Dendritic cell treated with granulocyte-macrophage colony-stimulating factor and Interleukin-4, amounts not matched to agents 40 ng/mL and 50 ng/mL, for 4 days (primary cell): ENCODE data around the gene FN3KRP.

Source experiments
- H3K27ac Mint-ChIP-seq: one replicate; pipeline ENCODE4 v1.8.0; 2022; ENCODE audit warnings: mild to moderate bottlenecking, mixed read lengths
- H3K27me3 Mint-ChIP-seq: one replicate; pipeline ENCODE4 v1.8.0; 2022; ENCODE audit warnings: mild to moderate bottlenecking, mixed read lengths
- H3K36me3 Mint-ChIP-seq: one replicate; pipeline ENCODE4 v1.8.0; 2022; ENCODE audit warnings: low read depth, mixed read lengths
- H3K4me1 Mint-ChIP-seq: one replicate; pipeline ENCODE4 v1.8.0; 2022; ENCODE audit warnings: low read depth, mixed read lengths
- H3K4me3 Mint-ChIP-seq: one replicate; pipeline ENCODE4 v1.8.0; 2022; ENCODE audit warnings: mild to moderate bottlenecking, moderate library complexity, mixed read lengths
- H3K9me3 Mint-ChIP-seq: one replicate; pipeline ENCODE4 v1.8.0; 2022; ENCODE audit warnings: mixed read lengths
- intact Hi-C: fragments of 100-400 bp; cut with micrococcal nuclease; formaldehyde crosslinking; loops from one replicate; pipeline ENCODE4 v1.15.0; 2022

Gene FN3KRP

GRCh38 chr17:82696259-82696658 is 20.2 kb upstream of the FN3KRP start:
- no peak overlapping the region for H3K27ac Mint-ChIP-seq
- H3K36me3 Mint-ChIP-seq = peaks cover 6% of the 10 kb centered on the region
- peaks cover 17% of the 10 kb centered on the region for H3K4me1 Mint-ChIP-seq
- intact Hi-C loops = no loop called here
- no peak overlapping the region for H3K4me3 Mint-ChIP-seq
- H3K27me3 Mint-ChIP-seq = peaks cover 41% of the 10 kb centered on the region
- H3K9me3 Mint-ChIP-seq = peaks cover 13% of the 10 kb centered on the region

DNA sequence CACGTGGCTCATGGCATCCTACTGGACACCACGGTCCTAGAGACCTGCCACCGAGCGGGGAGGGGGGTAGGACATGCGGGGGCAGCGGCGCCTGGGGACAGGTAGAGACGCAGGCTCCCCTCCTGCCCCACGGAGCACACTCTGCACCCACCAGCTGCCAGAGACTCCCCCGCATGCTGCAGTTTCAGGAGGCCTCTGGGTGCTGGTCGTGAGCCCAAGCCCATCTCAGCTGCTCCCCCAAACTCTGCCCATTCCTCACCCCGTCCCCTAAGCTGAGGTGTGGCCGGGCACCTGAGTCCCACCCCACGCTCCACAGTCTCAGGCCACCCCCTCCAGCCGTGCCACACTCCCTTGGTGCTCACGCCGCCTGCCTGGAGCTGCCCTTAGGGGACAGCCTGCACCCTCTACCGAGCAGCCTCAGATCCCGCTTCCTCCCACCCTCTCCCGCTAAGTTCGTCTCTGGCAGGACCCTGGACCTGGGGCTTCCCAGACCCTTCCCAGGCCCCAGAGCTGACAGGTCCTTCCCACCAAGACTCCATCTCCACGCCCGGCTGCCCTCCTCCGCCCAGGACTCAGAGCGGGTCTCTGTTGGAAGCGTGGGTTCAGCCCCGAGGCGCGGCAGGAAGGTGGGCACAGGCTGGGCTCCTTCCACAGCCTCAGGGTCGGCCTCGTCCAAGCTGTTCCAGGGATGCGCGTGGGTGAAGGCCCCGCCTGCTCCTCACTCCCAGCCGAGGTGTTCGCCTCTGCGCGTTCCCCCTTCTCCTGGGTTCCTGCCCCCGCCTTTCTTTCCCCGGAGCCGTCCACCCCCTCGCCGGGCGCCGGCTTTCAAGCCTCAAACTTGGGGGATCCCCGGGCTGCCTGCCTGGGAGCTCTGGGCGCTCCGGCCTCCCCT is 19.3 kb upstream of the FN3KRP start:
- Mint-ChIP-seq H3K9me3 (peaks cover 13% of the 10 kb centered on the region), H3K4me1 (peaks cover 17% of the 10 kb centered on the region), H3K4me3 (peak overlapping the region; percentile 78), H3K27ac (no peak overlapping the region), H3K27me3 (peaks cover 41% of the 10 kb centered on the region), H3K36me3 (no peaks in the 10 kb centered on the region)
- intact Hi-C loops = no loop called here

DNA sequence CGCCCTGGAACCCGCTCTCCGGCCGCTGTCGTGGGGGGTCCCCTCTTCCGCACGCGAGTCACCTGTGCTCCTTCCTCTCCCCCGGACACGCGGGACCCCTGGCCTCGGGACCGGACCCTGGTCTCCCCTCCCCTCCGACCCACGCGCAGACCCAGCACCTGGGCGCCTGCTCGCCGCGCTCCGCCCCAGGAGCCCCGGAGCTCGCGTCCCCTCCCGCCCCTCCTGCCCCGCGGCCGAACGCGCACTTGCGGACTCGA is 18.8 kb upstream of the FN3KRP start:
- no peaks in the 10 kb centered on the region for H3K36me3 Mint-ChIP-seq
- H3K27ac Mint-ChIP-seq = no peak overlapping the region
- peaks cover 41% of the 10 kb centered on the region for H3K27me3 Mint-ChIP-seq
- peak overlapping the region; percentile 78 for H3K4me3 Mint-ChIP-seq
- intact Hi-C loops = no loop called here
- H3K4me1 Mint-ChIP-seq = peaks cover 17% of the 10 kb centered on the region
- peaks cover 13% of the 10 kb centered on the region for H3K9me3 Mint-ChIP-seq

DNA sequence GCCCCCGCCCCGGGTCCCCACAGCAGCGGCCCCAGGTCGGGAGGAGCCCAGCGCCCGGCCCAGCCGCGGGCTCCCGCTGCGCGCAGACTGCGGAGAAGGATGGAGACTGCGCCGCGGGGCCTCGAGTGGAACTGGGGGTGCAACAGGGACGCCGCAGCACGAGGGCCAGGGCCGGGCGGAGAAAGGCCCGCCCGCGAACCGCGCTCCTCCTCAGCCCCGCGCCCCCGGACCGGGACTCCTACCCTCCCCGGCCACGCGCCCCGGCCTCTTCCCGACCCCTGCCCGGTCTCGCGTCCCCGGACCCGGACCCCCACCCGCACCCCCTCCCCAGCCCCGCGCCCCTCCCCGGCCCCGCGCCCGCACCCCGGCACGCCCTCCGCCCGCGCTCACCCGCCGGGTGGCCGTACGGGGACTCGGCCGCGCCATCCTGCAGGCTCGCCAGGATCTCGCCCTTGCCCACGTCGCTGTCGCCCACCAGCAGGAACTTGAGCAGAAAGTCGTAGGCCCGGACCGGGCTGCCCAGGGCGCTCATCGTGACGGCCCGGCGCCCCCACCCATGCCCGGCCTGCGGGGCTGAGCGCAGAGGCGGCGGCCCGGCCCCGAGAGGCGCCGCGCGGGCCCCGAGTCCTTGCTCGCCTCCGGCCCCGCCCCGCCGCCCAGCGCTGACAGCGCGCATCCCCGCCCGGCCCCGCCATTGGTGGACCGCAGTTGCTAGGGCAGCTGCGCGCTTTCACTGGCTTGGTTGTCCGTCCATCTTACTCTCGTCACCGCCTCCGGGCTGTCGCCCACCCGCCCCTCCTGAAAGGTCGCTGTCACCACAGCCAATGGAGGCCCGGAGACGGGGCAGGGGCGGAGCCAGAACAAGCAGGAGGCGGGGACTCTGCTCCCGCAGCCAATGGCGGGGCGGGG is 18.2 kb upstream of the FN3KRP start, which contains the start of gene RAB40B:
TSS of gene RAB40B (minus strand) at position 634 of the 909 bp plus-strand sequence. CDS start at position 532, 102 bp downstream.
- Mint-ChIP-seq H3K9me3 (peaks cover 13% of the 10 kb centered on the region), H3K27ac (peak within 1 kb of the TSS; percentile 39), H3K27me3 (peaks cover 41% of the 10 kb centered on the region), H3K36me3 (no peaks in the 10 kb centered on the region), H3K4me3 (peak within 1 kb of the TSS; percentile 78), H3K4me1 (peaks cover 17% of the 10 kb centered on the region)
- intact Hi-C loops = no loop called here

GRCh38 chr17:82698974-82699442 is 17.5 kb upstream of the FN3KRP start:
- Mint-ChIP-seq H3K4me1 (peaks cover 17% of the 10 kb centered on the region), H3K9me3 (peaks cover 13% of the 10 kb centered on the region), H3K36me3 (no peaks in the 10 kb centered on the region), H3K27ac (peak overlapping the region; percentile 39), H3K27me3 (peaks cover 43% of the 10 kb centered on the region), H3K4me3 (peak overlapping the region; percentile 78)
- intact Hi-C loops = no loop called here

DNA sequence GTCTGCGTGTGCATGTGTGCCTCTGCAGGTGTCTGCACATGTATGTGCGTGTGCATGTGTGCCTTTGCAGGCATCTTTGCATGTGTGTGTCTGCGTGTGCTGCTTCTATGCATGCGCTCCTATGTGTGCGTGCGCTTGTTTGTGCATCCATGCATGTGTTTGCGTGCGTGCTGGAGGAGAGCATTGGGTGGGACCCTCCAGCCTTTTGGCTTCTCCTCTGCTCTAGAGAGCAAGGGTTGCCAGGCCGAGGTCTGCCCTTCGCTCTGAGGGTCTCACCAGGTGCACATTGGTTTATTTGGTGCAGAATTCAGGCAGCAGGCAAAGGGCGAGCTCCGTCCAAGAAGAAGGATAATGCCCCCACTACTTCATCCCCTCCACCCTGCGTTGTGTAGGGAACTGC is 17.0 kb upstream of the FN3KRP start:
- intact Hi-C loops = no loop called here
- Mint-ChIP-seq H3K36me3 (no peaks in the 10 kb centered on the region), H3K4me1 (peaks cover 17% of the 10 kb centered on the region), H3K4me3 (peak overlapping the region; percentile 78), H3K9me3 (peaks cover 8% of the 10 kb centered on the region), H3K27me3 (peaks cover 41% of the 10 kb centered on the region), H3K27ac (peak overlapping the region; percentile 39)

- no peak overlapping the region for H3K27ac Mint-ChIP-seq
- intact Hi-C loops = no loop called here
Observed at GRCh38 chr17:82702231-82702927, 14.1 kb upstream of the FN3KRP start.

GRCh38 chr17:82703036-82703745 is 13.3 kb upstream of the FN3KRP start:
- H3K27me3 Mint-ChIP-seq = peaks cover 13% of the 10 kb centered on the region
- intact Hi-C loops = no loop called here
- no peaks in the 10 kb centered on the region for H3K9me3 Mint-ChIP-seq
- H3K36me3 Mint-ChIP-seq = no peaks in the 10 kb centered on the region
- peaks cover 18% of the 10 kb centered on the region for H3K4me1 Mint-ChIP-seq
- no peak overlapping the region for H3K4me3 Mint-ChIP-seq
- H3K27ac Mint-ChIP-seq = no peak overlapping the region

More at GRCh38 chr17:82702231-82702927, 14.1 kb upstream of the FN3KRP start:
- Mint-ChIP-seq H3K27me3 (peaks cover 20% of the 10 kb centered on the region), H3K9me3 (no peaks in the 10 kb centered on the region), H3K4me3 (no peak overlapping the region), H3K36me3 (no peaks in the 10 kb centered on the region), H3K4me1 (peaks cover 13% of the 10 kb centered on the region)

DNA sequence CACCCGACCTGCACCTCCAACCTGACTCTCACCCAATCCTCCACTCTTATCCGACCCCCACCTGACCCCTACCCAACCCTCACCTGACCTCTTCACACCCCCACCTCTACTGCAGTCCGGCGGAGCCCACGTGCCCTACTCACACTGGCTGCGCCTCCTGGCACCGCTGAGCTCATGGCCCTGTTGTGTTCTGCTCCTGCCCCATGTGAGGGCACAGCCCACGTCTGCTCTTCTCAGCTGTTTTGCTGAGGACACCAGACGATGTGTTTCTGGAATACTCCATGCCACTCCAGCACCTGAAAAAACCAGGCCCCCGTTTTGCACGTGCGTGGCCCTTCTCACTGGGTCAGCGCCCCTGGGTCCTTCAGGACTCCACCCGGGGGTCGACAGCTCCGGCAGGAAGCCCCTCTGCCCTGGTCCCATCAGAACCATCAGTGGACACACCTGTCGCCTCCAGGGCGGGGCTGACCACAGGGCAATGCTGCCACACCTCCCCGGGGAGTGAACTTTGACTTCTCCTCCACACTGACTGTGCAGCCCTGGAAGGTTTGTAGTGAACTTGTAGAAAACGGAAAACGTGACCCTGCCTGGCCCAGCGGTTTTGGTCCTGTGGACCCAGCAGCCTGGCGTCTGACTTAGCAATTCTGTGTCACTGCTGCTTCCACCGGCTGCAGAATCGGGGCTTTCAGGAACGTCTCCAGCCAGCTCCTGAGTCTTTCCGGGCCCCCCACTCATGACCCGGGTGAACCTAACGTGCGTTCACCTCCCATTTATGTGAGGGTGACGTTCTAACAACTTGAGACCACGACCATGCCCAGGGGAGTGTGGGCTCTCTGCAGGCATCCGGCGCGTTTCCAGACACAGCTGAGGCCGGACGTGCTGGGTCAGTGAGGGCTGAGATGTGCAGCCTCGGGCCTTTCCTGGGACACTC is 12.3 kb upstream of the FN3KRP start:
- intact Hi-C loops = no loop called here
- H3K9me3 Mint-ChIP-seq = no peaks in the 10 kb centered on the region
- H3K36me3 Mint-ChIP-seq = no peaks in the 10 kb centered on the region
- peaks cover 15% of the 10 kb centered on the region for H3K4me1 Mint-ChIP-seq
- H3K4me3 Mint-ChIP-seq = no peak overlapping the region
- H3K27ac Mint-ChIP-seq = peak overlapping the region; percentile 12
- H3K27me3 Mint-ChIP-seq = peaks cover 11% of the 10 kb centered on the region

- Mint-ChIP-seq H3K4me1 (peaks cover 9% of the 10 kb centered on the region), H3K4me3 (no peak overlapping the region), H3K27me3 (peaks cover 5% of the 10 kb centered on the region), H3K36me3 (no peaks in the 10 kb centered on the region), H3K9me3 (no peaks in the 10 kb centered on the region), H3K27ac (no peak overlapping the region)
- intact Hi-C loops = no loop called here
Observed at GRCh38 chr17:82704886-82705285, 11.6 kb upstream of the FN3KRP start.

DNA sequence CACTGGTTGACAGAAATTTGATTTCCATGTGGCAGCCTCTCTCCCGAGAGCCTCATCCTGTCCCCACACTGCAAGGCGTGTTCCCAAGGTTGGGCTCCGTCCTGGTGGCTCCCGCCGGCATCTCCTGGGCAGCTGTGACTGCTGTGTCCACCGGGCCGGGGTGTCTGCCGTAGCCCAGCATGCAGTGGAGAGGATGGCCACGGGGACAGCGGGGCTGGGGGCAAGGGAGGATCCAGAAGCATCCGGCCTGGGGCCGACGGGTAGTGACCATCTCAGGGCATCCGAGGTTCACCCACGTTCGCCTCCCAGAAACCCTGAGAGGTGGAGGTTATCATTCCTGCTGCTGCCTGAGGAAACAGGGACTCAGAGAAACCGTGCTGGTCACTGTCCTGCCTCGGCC is 10.8 kb upstream of the FN3KRP start:
- no peaks in the 10 kb centered on the region for H3K36me3 Mint-ChIP-seq
- H3K9me3 Mint-ChIP-seq = no peaks in the 10 kb centered on the region
- H3K4me1 Mint-ChIP-seq = peaks cover 9% of the 10 kb centered on the region
- H3K27ac Mint-ChIP-seq = no peak overlapping the region
- peaks cover 13% of the 10 kb centered on the region for H3K27me3 Mint-ChIP-seq
- no peak overlapping the region for H3K4me3 Mint-ChIP-seq
- intact Hi-C loops = no loop called here

DNA sequence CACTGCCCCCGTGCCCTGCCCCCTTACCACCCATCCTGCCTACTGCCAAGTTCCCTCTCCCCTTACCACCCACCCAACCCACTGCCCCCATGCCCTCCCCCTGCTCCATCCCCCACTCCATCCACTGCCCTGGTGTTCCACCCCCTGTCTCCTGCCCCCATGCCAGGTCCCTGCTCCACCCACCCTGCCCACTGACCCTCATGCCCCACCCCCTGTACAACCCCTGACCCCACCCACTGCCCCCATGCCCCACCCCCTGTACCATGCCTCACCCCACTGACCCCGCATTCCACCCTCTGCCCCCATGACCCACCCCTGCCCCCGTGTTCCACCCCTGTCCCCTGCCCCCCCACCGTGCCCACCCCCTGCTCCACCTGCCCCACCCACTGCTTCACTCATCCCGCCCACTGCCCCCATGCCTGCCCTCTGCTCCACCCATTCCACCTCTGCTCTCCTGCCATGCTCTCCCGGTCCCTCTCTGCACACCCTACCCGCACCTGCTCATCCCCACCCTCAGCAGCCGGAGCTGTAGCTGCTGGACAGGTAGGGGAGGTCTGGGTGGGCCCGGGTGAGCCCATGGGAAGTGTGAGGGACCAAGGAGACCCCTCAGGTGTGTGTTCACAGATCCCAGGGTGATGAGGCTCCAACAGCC is 7.4 kb upstream of the FN3KRP start:
- H3K27ac Mint-ChIP-seq = no peak overlapping the region
- no peaks in the 10 kb centered on the region for H3K36me3 Mint-ChIP-seq
- no peak overlapping the region for H3K4me3 Mint-ChIP-seq
- H3K9me3 Mint-ChIP-seq = no peaks in the 10 kb centered on the region
- H3K4me1 Mint-ChIP-seq = peaks cover 9% of the 10 kb centered on the region
- intact Hi-C loops = no loop called here
- H3K27me3 Mint-ChIP-seq = peaks cover 10% of the 10 kb centered on the region
